ENCODE measurements around the gene POLRMT.

Gene POLRMT

DNA sequence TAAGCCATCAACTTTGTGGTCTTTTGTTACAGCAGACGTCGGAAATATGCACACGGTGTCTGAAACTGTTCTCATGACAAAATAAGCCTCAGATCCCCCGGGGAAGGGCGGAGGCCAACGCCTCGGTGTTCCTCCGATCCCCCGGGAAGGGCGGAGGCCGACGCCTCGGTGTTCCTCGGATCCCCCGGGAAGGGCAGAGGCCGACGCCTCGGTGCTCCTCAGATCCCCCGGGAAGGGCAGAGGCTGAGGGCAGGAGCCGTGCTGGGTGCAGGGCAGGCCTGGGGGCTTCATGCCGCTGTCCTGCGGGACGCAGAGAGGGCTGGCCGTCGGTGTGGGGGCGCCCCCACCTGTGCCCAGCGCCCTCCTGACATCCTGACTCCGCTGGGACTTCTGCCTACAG, 11.0 kb upstream of the POLRMT start:
- no peak overlapping the region for H3K4me3 ChIP-seq (ENCODE audit: low read length)
- no peak for DNase-seq (ENCODE audit: low read depth)
- TF ChIP-seq, protein P1, sequence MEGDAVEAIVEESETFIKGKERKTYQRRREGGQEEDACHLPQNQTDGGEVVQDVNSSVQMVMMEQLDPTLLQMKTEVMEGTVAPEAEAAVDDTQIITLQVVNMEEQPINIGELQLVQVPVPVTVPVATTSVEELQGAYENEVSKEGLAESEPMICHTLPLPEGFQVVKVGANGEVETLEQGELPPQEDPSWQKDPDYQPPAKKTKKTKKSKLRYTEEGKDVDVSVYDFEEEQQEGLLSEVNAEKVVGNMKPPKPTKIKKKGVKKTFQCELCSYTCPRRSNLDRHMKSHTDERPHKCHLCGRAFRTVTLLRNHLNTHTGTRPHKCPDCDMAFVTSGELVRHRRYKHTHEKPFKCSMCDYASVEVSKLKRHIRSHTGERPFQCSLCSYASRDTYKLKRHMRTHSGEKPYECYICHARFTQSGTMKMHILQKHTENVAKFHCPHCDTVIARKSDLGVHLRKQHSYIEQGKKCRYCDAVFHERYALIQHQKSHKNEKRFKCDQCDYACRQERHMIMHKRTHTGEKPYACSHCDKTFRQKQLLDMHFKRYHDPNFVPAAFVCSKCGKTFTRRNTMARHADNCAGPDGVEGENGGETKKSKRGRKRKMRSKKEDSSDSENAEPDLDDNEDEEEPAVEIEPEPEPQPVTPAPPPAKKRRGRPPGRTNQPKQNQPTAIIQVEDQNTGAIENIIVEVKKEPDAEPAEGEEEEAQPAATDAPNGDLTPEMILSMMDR (conservative IDR thresholded peaks at IDR 0.05; ENCODE audit: low read depth, low read length): no peak

DNA sequence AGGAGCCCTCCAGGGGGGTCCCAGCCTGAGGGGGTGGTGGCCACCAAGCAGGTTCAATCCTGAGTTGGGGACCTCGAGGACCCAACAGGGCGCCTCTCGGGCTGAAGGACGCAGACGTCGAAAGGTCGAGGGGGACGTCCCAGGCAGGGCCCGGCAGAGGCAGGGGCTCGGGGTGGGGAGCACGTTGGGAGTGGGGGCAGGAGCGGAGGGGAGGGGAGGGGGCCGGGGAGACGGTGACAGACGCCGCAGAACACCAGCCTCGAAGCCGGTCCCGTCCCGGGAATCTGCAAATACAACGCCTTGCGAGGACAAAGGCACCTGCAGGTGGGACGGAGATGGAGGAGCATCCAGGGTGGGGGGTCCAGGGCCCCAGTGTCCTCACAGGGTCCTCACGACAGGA, 10.4 kb upstream of the POLRMT start:
- TF ChIP-seq, protein P1 (conservative IDR thresholded peaks at IDR 0.05; ENCODE audit: low read depth, low read length): no peak

DNA sequence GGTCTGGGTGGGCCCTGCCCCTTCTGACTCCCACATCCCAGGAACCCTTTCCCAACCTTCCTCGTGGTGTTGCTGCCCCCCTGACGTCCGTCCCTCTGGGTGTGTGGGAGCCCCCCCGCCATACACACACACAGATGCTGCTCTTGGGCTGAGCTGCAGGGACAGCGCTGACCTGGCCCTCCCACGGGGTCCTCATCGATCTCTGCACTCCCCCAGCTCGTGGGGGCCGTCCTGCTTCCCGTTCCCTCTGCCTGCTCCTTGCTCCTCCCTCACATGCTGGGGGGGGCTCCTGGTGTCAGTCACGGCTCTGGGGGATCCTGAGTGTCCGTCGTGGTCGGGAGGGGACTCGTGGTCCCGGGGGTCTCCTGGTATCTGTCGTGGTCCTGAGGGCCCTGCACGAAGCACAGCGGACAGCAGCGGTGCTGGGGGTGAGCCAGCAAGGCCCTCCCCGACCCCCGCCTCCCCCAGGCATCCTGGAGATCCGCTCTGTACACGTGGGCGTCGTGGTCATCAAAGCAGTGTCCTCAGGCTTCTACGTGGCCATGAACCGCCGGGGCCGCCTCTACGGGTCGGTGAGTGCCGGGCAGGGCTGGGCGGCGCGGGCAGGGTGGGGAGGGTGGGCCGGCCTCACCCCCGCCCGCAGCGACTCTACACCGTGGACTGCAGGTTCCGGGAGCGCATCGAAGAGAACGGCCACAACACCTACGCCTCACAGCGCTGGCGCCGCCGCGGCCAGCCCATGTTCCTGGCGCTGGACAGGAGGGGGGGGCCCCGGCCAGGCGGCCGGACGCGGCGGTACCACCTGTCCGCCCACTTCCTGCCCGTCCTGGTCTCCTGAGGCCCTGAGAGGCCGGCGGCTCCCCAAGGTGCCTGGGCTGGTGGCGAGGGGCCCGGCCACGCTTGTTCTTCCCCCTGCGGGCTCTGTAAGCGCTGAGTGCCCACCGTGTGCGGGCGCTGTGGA, 9.7 kb upstream of the POLRMT start:
- no peak for DNase-seq (ENCODE audit: low read depth)
- TF ChIP-seq, protein P1 (conservative IDR thresholded peaks at IDR 0.05; ENCODE audit: low read depth, low read length): no peak
- H3K4me3 ChIP-seq (ENCODE audit: low read length): no peak overlapping the region

More for the DNA sequence above, 10.4 kb upstream of the POLRMT start:
- no peak for DNase-seq (ENCODE audit: low read depth)
- no peak overlapping the region for H3K4me3 ChIP-seq (ENCODE audit: low read length)

DNA sequence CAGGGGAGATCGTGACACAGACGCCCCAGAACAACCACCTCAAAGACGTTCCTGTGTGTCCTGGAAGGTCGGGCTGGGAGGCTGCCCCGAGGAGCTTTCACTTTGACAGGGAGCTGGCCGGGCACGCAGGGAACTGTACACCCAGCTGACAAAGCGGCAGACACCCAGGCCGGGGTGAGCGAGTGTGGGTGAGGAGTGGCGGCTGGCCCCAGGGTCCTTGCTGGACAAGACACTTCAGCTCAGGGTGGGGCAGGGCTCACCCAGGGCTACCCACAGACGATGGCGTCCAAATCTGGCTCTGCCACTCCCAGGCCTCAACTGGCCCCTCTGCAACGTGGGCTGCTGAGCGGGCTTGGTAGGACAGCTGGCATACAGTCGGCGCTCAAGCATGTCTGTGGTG, 8.4 kb upstream of the POLRMT start:
- no peak for DNase-seq (ENCODE audit: low read depth)
- TF ChIP-seq, protein P1 (conservative IDR thresholded peaks at IDR 0.05; ENCODE audit: low read depth, low read length): no peak
- H3K4me3 ChIP-seq (ENCODE audit: low read length): no peak overlapping the region

DNA sequence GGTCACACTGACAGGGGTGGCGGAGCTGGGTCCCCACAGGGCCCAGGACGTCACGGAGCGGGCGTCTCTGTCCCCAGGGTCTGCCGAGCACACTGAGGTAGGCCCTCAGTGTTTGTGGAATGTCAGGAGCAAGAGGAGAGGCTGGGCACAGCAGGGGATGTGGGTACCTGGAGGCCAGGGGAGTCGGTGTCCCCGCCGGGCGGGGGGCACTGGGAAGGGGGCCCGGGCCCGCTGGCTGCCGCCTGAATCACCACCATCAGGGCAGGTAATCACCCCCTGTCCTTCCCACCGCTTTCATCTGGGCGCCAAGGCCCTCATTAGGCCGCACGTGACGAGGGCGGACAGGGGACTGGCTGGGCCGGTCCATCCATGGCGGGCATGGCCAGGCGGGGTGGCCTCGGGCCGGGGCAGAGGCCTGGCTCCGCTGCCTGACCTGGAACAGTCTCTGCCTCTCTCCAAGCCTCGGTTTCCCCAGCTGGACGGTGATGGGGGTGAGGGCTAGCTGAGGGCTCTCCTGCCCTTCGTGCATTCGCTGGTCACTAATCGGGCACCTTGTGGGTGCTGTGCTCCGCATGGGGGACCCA, 7.4 kb upstream of the POLRMT start:
- DNase-seq (ENCODE audit: low read depth): no peak
- TF ChIP-seq, protein P1 (conservative IDR thresholded peaks at IDR 0.05; ENCODE audit: low read depth, low read length): no peak
- no peak overlapping the region for H3K4me3 ChIP-seq (ENCODE audit: low read length)

DNA sequence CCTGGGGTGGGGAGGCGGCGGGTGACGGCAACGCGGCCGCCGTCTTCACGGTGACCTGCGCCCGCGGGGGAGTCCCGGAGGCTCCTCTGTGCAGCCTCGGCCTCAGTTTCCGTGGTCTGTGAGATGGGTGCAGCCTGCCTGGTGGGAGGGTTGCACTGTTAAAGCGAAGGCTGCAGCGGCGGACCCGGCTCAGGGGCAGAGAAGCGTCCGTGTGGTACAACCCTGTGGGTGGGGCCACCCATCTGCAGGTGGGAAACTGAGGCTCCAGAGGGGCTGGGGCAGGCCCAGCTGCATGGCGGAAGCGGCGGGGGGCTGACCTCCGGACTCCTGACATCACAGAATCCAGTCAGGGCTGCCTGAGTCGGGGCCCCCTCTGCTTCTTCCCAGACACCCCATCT, 6.8 kb upstream of the POLRMT start:
- no peak for DNase-seq (ENCODE audit: low read depth)
- H3K4me3 ChIP-seq (ENCODE audit: low read length): no peak overlapping the region
- TF ChIP-seq, protein P1 (conservative IDR thresholded peaks at IDR 0.05; ENCODE audit: low read depth, low read length): no peak

All from retinal pigment epithelial cell (primary cell).